Activated CD8-positive, alpha-beta memory T cell treated with anti-CD3 and anti-CD28 coated beads, Interleukin-2, amount 50 U/mL, for 24 hours (primary cell): ENCODE results near the gene PDIA6.
A peak's percentile ranks its signal among the peaks of the same experiment; 100 is the strongest.
"Not testable (repeated sequence)": the region's sequence is repeated elsewhere in the genome, so short reads cannot be mapped to it uniquely, and the experiment has no call there.

ENCODE experiments used
- DNase-seq: peaks from one replicate; pipeline ENCODE4 v3.0.0-alpha.2; 2020; ENCODE audit errors: extremely low read depth

Gene PDIA6

GRCh38 chr2:10833021-10833420 lies 20.4 kb upstream of the PDIA6 start:
- DNase-seq: no peak

GRCh38 chr2:10832203-10832936 lies 19.8 kb upstream of the PDIA6 start:
- DNase-seq: peak; percentile 44

- no peak for DNase-seq
These were observed 18.9 kb upstream of the PDIA6 start for GRCh38 chr2:10831400-10831985.

GRCh38 chr2:10830641-10831399 lies 18.2 kb upstream of the PDIA6 start:
- no peak for DNase-seq

GRCh38 chr2:10830203-10830602 lies 17.6 kb upstream of the PDIA6 start:
- DNase-seq: no peak

- DNase-seq: no peak
These were observed 16.7 kb upstream of the PDIA6 start for GRCh38 chr2:10829299-10829698.

- DNase-seq: no peak
These were observed 15.8 kb upstream of the PDIA6 start for GRCh38 chr2:10828346-10828745.

GRCh38 chr2:10826625-10827024 lies 14.0 kb upstream of the PDIA6 start:
- no peak for DNase-seq

- DNase-seq: no peak
These were observed 13.4 kb upstream of the PDIA6 start for GRCh38 chr2:10826026-10826425.

- no peak for DNase-seq
These were observed 11.6 kb upstream of the PDIA6 start for GRCh38 chr2:10824191-10824590.

- no peak for DNase-seq
These were observed 8.6 kb upstream of the PDIA6 start for GRCh38 chr2:10820978-10821695.

GRCh38 chr2:10820562-10820961 lies 8.0 kb upstream of the PDIA6 start:
- no peak for DNase-seq

- DNase-seq: no peak
These were observed 7.2 kb upstream of the PDIA6 start for GRCh38 chr2:10819714-10820314.

- no peak for DNase-seq
These were observed 6.4 kb upstream of the PDIA6 start for GRCh38 chr2:10818984-10819383.

- DNase-seq: not testable (repeated sequence)
These were observed 5.7 kb upstream of the PDIA6 start for GRCh38 chr2:10818305-10818704.

GRCh38 chr2:10817413-10817812 lies 4.8 kb upstream of the PDIA6 start:
- no peak for DNase-seq

- no peak for DNase-seq
These were observed 2.2 kb upstream of the PDIA6 start for GRCh38 chr2:10814571-10815331.

GRCh38 chr2:10814142-10814541 lies 1.6 kb upstream of the PDIA6 start:
- no peak for DNase-seq

- not testable (repeated sequence) for DNase-seq
These were observed 866 bp upstream of the PDIA6 start for GRCh38 chr2:10813163-10814138.

- no peak for DNase-seq
These were observed 1.1 kb downstream of the PDIA6 start for GRCh38 chr2:10811517-10811916.
